ENCODE data around the gene SPAAR.

The SPAAR gene

DNA sequence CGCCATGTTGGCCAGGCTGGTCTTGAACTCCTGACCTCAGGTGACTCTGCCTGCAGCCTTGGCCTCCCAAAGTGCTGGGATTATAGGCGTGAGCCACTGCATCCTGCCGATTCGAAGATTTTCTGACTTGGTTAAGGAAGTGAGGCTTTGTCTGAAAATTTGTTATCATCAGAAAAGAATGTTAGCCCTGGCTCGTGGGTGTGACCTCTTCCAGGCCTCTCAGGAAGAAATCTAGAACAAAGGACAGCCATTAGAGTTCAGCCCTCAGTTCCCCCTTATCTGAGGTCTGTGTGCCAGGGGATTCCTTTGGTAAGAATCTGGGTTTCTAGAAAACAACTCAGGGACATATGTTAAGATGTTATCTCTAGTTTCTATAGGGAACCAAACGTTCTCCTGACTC, 42.4 kb downstream of the SPAAR start:
- no peak for DNase-seq

DNA sequence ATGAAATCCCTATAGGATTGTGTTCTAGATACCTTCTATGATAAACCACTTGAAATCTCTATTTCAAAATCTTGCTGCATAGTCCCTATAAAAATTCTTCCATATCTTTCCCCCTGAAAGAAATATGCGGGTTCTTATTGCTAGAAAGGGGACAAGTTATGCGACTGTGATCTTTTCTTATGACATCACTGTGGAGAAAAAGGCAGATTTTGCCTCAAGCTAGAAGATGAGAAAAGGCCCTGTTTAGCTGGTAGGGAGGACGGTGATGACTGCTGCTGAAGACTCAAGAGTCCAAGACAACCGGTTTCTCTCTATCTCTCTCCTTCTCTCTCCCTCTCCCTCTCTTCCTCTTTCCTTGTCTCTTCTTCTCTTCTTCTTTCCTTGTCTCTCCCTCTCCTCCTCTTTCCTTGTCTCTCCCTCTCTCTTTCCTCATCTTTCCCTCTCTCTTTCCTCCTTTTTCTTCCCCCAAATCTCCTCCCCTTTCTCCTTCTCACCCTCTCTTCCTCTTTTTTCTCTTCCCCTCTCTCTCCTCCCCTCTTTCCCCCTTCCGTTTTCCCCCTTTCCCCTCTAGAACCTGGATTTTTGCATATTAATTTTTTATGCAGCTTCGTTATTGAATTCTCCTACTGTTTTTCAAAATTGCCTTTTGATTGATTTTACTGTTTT, 43.4 kb downstream of the SPAAR start:
- no peak for DNase-seq

DNA sequence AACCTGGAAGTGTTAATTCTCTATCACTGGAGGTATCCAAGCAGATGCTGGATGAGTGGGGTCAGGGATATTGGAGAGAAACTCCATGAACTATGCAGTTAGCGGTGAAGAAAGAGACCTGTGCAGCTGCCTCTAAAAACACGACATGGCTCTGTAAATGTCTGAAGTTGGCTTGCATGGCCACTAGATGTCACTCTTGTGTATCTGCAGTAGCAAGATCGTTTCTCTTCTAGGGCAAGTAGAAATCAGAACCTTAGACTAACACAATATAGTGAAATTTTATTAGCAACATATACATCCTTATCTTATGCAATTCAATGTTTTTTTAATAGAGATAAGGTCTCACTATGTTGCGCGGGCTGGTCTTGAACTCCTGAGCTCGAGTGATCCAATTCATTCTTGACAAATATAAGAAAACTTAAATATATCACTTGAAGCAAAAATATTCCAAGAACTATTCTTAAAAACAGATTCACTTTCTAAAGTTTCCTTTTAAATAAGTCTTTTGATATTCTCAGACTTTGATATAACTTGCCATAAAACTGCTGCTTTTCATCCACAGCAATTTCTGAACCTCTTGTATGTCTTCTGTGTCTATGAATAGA, 45.8 kb downstream of the SPAAR start:
- peak; percentile 12 to 88 for DNase-seq

DNA sequence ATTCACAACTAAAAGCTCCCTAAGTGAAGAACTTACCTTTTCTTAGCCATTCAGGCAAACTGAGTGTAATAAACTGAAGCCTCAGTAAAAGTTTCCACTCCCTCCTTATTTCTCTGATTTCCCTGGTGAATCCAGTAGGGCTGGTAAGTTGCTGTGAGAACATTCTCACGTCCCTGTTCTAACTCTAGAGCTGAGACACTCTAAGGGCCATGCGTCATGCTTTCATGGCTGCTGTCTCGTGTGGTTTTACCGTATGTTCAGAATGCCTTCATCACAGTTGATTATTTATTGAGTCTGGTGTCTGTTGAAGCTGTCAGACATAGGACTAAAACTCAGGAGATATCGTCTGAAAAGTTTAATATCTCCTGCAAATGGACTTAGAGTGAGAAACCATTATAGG, 47.4 kb downstream of the SPAAR start:
- DNase-seq = no peak

DNA sequence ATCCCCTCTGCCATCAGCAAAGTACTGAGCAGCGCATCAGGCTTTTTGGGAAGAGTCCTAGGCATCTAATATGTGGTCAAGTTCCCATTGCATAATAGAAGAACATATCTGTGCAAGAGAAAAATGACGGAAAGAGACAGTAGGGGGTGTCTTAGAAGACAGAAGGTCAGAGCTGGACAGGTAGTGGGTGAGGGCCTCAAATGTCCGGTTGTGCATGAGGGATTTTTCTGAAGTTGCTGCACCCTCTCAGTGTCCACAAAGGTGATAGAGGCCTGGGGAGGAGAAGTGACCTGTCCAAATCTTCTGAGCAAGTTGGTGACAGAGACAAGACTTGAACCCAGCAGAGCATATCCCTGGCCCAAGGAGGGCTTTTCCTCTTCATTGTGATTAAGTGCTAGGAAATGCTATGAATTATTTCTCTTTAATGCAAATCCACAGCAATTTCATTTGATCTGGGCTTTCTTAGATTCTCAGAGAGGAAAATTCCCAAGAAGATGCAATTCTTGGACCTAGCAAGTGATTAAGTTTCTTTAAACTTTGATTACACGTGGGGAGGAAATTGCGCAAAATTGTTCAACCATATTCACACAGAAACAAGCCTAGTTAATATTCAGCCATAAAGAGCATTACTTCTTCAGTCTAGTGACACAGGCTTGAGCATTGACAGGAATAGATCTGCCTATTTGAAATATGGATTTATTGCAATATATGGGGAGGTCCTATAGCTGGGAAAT, 49.0 kb downstream of the SPAAR start, which contains the start of gene OR2S2:
OR2S2 (minus strand) TSS at position 51 of the 734 bp plus-strand sequence. CDS start 56 bp downstream, outside the sequence.
- no peak for DNase-seq

DNA sequence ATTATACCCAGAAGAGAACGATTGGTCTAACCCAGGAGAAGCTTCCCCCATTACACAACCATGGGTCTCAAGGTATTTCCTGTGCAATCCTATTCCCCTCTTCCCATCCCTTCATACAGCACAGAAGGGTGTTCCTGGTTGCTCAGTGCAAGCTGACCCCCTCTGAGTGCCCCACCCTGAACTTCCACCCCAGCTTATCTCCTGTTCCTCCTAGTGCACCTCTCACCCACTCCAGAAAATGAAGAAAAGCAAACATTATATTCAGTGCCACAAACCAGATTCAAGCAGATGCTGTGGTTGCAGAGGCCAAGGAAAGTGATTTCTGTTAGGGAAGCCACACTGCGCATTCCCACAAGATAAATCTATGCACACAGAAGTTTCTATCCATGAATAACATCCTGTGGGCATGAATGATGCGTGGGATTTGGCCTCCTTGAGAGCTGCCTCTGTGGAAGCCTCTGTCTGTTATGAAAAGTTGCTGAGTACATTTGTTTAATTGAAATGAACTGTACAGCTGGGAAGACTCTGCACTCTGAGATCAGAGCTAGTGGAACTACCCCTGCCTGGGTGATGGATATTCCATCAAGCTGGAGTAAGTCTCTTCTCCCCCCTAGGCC, 50.9 kb downstream of the SPAAR start:
- peak in 1 of 2 donors; percentile 6 for DNase-seq

Data from hippocampal formation (tissue), 2 donors.